MM.1S (cell line): Measurements from ENCODE around the gene TMEM150C.

Source experiments
- CTCF ChIP-seq: fragments of 300-600 bp; sonication (generic); IDR thresholded peaks from 2 replicates; pipeline ENCODE4 v1.5.1; 2016; ENCODE audit warnings: antibody characterized with exemption, low read length, mixed read lengths
- EZH2 ChIP-seq: fragments of 300-600 bp; sonication (generic); optimal IDR thresholded peaks from 2 replicates; pipeline ENCODE3; 2017; ENCODE audit warnings: low read depth, mild to moderate bottlenecking, antibody characterized with exemption, low read length, mixed read lengths
- EZH2phosphoT487 ChIP-seq: fragments of 300-600 bp; sonication (generic); IDR thresholded peaks from 2 replicates; pipeline ENCODE4 v1.6.1; 2018; ENCODE audit warnings: antibody characterized with exemption, low read length

- TF ChIP-seq EZH2 (no peak), CTCF (no peak), EZH2phosphoT487 (no peak)
Observed at GRCh38 chr4:82436780-82437179, 125.0 kb downstream of the TMEM150C start.
